Sigmoid colon (tissue), 4 donors: ENCODE data around the gene MARK3.

Experiments
- CTCF ChIP-seq, 4 experiments: fragments of 450-650 bp in 3 of 4; fragments of 200-600 bp in 1 of 4; IDR thresholded peaks; one replicate each; pipeline ENCODE4 v1.5.1; 2016 to 2019; ENCODE audit warnings: antibody characterized with exemption in 4 of 4, mild to moderate bottlenecking in 3 of 4, moderate library complexity in 2 of 4
- EP300 ChIP-seq, 4 donors: sonication (generic); formaldehyde crosslinking; IDR thresholded peaks; one replicate each; pipeline ENCODE4 v1.6.1; 2017; ENCODE audit warnings: antibody characterized with exemption in 4 of 4
- POLR2A ChIP-seq, 2 donors: fragments of 450-650 bp; IDR thresholded peaks; one replicate each; pipeline ENCODE4 v1.6.1; 2016; ENCODE audit warnings: antibody characterized with exemption in 2 of 2, mild to moderate bottlenecking in 2 of 2, moderate library complexity in 2 of 2
- POLR2AphosphoS5 ChIP-seq, 4 donors: sonication (generic); formaldehyde crosslinking; IDR thresholded peaks; one replicate each; pipeline ENCODE4 v1.6.1; 2017; ENCODE audit warnings: antibody characterized with exemption in 4 of 4

GRCh38 chr14:103552846-103553210 lies 167.6 kb downstream of the MARK3 start:
- TF ChIP-seq CTCF (IDR thresholded peaks at IDR 0.05): no peak
- no peak for TF ChIP-seq POLR2AphosphoS5 (IDR thresholded peaks at IDR 0.05)
- no peak for TF ChIP-seq POLR2A (IDR thresholded peaks at IDR 0.05)
- TF ChIP-seq EP300 (IDR thresholded peaks at IDR 0.05): no peak
